CD4-positive, alpha-beta T cell treated with Interleukin-4 for 4 hours (primary cell): ENCODE results near the gene ZBTB1.

Source experiments
- DNase-seq: peaks from one replicate; pipeline ENCODE4 v3.0.0-alpha.2; 2020

ZBTB1 gene

DNA sequence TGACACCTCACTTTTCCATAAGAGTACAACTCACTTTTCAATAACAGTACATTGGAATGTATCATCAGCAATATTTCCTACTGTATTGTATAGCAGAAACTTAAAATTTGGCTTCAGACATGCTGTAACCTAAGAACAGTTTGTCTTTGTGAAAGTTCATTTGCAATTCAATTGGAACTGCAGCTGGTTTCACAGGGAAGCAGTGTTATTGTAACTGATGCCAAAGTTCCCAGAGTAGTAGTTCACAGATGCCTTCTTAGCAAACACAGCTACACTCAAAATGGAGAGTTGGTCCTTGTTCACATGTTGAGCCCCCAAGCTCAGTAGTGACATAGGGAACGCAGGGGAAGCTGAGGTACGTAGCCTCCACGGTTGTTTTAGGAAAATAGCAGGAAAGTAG is 68.5 kb downstream of the ZBTB1 start:
- no peak for DNase-seq
